Measurements from ENCODE around the gene FOXN3. TPM values are rescaled to one million over a fixed set of nuclear protein-coding genes. Genes with fewer than 3 reads are reported as not detected.

Gene FOXN3
- polyA plus RNA-seq, 4 donors: 30.9 to 36.7 (median 34.0) TPM

- DNase-seq (ENCODE audit: low read depth in 4 of 4, low spot score in 3 of 4): no peak
Observed at GRCh38 chr14:89342049-89342448, 75.0 kb downstream of the FOXN3 start.

DNA sequence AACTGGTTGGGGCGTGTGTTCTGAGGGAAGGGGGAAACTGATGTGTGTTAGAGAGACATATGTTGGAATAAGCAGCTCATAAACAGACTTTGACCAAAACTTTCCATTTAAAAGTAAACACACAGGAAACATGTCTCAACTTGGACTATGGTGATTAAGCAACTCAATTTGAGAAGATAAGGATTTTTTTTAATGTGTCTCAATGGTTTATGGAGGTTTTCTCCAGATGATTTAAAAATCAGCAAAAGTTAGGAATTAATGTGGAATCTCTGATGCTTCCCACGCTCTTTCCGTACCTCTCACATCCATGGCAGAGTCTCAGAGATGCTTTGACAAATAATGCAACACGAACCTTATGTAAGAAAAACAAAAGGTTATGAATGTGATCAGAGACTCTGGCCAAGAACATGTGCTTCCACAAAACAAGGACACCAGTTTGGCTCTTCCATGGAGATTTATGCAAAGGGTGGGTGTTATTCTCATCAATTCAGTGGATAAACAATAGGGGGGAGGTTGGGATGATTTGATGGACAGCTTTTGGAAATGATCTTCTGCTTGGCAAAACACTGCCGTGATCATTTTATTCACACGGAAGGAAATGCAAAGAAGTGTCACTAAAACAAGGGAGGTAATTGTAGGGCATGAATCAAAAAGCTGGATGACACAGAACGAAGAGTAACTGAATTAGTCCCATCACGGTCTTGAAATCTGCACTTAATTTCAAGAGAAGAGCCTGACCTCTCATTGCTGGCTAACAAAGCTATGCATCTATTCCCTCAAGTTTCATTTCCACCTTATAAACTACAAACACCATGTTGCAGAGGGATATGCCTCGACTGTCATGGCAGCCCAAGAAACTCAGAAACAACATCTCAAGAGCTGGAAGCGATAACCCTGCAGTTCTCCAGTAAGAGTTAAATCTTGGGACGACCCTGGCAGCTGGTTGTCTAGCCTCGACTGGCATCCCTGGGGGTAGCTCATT lies 76.5 kb downstream of the FOXN3 start:
- DNase-seq (ENCODE audit: low read depth in 4 of 4, low spot score in 3 of 4): no peak

GRCh38 chr14:89339579-89339978 lies 77.5 kb downstream of the FOXN3 start:
- DNase-seq (ENCODE audit: low read depth in 4 of 4, low spot score in 3 of 4): no peak

DNA sequence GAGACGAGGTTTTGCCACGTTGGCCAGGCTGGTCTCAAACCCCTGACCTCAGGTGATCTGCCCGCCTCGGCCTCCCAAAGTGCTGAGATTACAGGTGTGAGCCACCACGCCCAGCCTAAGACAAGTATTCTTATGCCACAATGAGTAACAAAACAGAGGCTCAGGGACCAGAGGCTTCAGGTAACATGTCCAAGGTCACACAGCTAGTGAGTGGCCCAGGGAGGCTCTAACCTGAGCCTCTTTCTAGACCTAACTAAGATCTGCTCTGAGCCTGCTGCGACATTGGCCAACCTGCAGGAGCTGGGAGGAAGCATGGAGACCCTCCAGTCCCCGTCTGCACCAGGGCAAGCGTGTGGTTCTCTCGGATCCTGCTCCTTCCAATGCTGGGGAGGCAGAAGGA lies 77.9 kb downstream of the FOXN3 start:
- no peak for DNase-seq (ENCODE audit: low read depth in 4 of 4, low spot score in 3 of 4)

DNA sequence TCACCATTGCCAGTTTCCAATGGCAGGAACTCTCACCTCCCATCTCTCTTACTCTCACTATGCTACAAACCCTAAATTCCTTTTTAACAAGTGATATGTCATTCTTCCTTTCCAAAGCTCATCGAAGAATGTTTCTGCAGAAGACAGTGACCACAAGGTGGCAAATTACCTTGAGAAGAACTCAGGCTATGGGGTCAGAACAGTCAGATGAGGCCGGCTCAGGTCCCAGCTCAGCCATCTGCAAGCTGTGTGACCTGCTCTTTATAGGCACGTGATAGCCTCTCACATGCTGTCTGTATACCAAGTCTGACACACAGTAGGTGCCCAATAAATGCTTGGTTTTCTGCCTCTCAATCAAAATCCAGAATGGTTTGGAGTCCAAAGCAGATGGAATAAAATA lies 80.7 kb downstream of the FOXN3 start:
- DNase-seq (ENCODE audit: low read depth in 4 of 4, low spot score in 3 of 4): no peak

DNA sequence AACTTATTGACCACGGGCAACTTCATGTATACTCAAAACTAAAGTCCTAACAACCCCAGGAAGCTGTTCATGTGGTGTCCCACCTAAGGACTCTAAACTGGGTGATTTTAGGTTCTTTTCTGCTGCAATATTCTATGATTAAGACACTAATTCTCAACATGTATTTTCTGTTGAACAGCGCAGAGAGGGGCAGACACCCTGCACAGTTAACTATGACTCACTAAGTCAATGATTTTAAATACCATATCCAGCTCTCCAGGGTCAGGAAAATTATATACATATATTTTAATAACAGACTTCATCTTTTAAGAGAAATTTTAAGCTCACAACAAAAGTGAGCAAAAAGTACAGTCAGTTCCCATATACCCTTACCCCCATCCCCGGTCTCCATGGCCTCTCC lies 85.0 kb downstream of the FOXN3 start:
- no peak for DNase-seq (ENCODE audit: low read depth in 4 of 4, low spot score in 3 of 4)

DNA sequence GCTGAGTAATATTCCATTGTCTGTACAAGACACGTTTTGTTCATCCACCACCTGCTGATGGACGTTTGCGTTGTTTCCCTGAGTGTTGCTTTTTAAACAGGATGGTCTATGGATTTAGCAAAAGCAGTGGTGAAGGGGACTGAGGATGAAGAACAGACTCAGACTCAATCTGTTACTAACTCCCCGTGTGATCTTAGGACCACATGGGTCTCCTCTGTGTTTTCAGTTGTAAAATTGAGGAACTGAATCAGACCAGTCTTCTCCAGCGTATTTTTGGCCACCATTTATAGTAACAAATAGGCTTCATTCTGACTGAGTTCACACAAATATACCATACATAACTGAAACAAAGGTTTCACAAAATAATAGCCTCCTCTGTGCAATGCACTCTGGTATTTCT lies 85.6 kb downstream of the FOXN3 start:
- no peak for DNase-seq (ENCODE audit: low read depth in 4 of 4, low spot score in 3 of 4)

- DNase-seq (ENCODE audit: low read depth in 4 of 4, low spot score in 3 of 4): no peak
Observed at GRCh38 chr14:89330236-89331002, 86.6 kb downstream of the FOXN3 start.

- DNase-seq (ENCODE audit: low read depth in 4 of 4, low spot score in 3 of 4): no peak
Observed at GRCh38 chr14:89327771-89328212, 89.2 kb downstream of the FOXN3 start.

DNA sequence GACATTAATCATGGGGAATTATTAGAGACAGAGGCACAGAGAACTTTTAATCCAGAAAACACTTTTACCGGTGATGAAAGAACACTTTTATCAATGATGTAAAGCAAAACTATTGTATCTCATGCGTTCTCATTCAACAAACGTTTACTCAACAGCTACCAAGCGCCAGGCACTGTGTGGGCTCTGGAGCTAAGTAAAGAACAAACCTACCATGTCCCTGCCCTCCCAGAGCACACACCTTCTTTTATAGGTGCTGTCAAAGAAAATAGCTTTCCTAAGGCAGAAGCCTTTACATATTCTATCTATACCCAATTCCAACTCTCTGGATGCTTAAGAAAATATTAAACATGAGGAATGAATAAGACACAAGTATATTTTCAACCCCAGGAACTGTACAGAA lies 91.1 kb downstream of the FOXN3 start:
- DNase-seq (ENCODE audit: low read depth in 4 of 4, low spot score in 3 of 4): no peak

- no peak for DNase-seq (ENCODE audit: low read depth in 4 of 4, low spot score in 3 of 4)
Observed at GRCh38 chr14:89325299-89325883, 91.6 kb downstream of the FOXN3 start.

DNA sequence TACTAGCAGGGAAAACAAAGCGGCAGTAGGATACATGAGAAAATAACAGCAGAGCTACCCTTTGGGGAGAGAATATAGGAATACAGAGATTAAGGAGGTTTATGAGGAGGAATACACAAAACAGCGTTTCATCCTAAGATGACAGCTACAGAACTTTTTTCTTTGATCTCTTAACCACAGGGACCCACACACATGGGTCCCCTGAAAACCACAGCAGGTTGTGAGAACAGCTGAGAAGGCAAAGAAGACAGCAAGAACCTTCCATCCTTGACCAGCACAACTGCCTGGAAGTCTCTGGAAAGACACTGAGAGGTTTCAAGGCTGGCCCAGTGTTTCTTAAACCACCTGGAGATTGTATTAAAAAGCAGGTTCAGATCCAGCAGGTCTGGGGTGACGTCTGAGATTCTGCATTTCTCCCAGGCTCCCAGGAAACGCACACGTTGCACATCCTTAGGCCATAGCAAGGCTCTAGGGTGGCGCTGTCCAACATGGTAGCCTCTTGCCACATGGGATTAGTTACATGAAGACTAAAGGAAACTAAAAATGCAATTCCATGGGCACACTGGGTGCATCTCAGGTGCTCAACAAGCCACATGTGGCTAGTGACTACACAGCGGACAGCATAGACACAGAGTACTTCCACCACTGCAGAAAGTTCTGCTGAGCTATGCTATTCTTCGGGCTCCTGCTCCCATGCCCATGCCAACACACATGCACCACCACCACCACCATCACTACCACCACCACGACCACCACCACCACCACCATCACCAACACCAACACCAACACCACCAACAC lies 92.3 kb downstream of the FOXN3 start:
- no peak for DNase-seq (ENCODE audit: low read depth in 4 of 4, low spot score in 3 of 4)

- DNase-seq (ENCODE audit: low read depth in 4 of 4, low spot score in 3 of 4): no peak
Observed at GRCh38 chr14:89320381-89321000, 96.5 kb downstream of the FOXN3 start.

DNA sequence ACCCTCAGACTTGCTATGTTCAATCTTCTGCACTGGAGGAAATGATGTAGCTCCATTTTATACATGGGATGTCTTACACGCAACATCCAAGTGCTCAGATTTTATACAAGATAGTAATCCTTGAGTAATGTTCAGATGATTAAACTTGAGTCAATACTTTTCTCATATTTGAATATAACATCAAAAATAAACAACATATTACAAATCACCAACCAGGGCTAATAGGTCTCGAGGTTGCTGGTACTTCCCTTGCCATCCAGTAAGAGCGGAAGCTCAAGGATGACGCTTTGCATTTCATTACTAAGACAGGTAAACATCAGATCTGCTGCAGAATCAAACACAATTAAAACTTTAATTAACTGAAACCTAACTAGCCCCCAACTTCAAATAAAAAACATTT lies 97.3 kb downstream of the FOXN3 start:
- no peak for DNase-seq (ENCODE audit: low read depth in 4 of 4, low spot score in 3 of 4)

GRCh38 chr14:89317051-89317691 lies 99.9 kb downstream of the FOXN3 start:
- DNase-seq (ENCODE audit: low read depth in 4 of 4, low spot score in 3 of 4): no peak

DNA sequence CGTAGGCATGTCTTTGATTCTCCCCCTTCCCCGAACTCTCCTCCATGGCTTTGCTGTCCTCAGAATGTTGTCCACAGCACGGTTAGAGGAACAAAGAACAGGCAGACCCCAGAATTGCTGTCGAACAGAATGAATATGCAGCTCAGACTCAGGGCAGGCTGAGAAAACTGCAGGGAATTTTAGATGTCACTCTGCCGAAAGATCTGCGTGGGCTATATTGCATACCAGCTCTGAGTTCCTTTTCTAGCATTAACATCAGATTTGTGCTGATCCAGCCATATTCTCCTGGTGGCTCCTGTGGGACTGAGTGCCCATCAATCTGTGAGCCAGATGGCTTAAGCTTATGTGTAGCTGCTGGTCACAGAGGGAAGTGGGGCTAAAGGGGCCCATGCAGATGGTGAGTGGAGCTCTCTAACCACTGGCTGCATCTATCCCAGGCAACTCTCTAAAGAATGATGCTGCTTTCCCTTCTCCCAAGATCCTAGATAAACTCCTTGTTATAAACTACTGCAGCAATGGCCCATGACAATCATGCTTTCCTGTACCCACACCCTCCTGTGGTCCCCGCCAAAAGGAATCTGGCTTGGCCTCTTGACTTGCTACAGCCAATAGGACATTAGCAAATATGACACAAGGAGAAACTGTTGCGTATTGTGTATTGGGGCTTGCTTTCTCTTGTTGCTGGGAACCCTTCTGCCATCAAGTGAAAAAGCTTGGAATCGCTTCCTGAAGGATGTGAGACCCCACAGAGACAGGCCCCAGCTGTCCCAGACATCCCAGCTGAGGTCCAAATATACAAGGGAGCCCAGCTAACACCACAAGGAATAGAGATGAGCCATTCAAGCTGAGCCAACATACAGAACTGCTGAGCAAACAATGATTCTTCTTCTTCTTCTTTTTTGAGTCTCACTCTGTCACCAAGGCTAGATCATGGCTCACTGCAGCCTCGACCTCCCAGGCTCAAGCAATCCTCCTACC lies 101.3 kb downstream of the FOXN3 start:
- peak in 1 of 4 donors; percentile 64 for DNase-seq (ENCODE audit: low read depth in 4 of 4, low spot score in 3 of 4)

DNA sequence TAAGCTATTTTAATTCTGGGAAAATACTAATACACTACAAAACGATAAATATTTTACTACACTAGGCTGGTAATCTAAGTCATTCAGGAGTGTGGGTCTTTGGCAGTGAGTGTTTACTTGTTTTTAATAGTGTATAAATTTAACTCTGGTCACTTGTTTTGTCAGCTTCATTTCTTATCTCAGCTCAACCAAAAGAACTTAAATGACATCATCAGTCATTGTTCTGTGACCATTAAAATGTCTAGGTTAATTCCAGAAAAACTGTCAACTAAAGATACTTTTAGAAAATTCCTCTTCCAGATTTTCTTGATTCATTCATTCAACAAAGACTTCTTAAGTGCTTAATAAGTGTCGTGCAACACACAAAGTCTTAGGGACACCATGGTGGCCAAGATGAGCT lies 102.8 kb downstream of the FOXN3 start:
- DNase-seq (ENCODE audit: low read depth in 4 of 4, low spot score in 3 of 4): no peak

DNA sequence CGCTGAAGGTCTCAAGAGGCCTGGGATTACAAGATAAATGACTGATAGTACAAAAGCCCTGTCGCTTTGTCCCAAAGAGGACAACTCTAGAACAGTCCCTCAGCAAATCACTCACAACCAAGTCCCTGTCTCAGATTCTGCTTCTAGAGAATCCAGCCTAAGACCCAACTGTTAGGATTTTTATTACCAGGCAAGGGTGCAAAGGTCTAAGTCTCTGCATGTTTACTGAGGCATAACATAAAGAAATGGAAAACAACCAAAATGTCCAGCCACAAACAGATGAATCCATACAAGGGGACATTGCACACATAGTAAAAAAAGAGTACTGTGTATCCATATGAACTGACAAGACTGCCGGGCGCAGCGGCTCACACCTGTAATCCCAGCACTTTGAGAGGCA lies 104.1 kb downstream of the FOXN3 start:
- no peak for DNase-seq (ENCODE audit: low read depth in 4 of 4, low spot score in 3 of 4)
